ENCODE results near the gene RHOA. TPM values are rescaled to one million over a fixed set of nuclear protein-coding genes. Genes with fewer than 3 reads are reported as not detected.

The RHOA gene
- total and polyA plus RNA-seq, 4 donors: 367 to 580 (median 509) TPM

DNA sequence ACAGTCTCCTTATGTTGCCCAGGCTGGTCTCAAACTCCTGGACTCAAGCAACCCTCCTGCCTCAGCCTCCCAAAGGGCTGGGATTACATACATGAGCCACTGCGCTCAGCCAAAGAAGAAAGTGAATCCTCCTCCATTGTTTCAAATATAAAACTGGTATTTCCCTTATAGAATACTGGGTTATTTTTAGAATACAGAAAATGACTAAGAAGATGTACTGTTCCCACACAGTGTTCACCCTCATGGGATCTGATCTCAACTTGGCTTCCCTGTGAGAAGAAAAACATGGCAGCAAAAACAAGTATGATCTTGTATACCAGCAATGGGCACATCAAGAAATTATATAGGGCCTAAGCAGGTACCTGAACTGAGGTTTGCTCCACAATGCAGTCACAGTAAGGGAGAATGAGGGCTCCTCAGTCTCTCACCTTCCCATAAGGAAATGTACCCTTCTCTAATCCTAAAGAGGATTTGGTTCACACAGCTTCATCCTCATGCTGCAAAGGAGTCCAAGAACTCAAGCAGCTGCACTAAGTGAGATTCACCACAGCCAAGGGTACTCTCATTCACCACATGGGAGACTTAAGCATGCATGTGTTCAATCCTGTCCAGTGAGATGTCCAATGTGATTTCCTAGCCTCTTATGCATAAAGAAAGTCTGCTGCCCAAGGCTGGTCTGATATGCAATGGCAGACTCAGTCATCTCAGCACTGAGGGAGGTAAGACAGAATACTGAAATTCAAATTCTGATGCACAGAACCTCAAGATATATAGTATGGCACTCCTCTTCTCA lies 97.7 kb downstream of the RHOA start:
- ATAC-seq (ENCODE audit: low FRiP score): no peak
- Histone ChIP-seq H3K36me3 (ENCODE audit: control insufficient read depth in 1 of 2, insufficient read depth in 2 of 2, low read length in 1 of 2) (peaks cover 6 to 7% of the 10 kb centered on the region in 2 donors), H3K4me3 (ENCODE audit: low read length in 2 of 2) (no peak overlapping the region), H3K27me3 (ENCODE audit: control insufficient read depth in 1 of 2, insufficient read depth in 2 of 2, low read length in 1 of 2) (no peaks in the 10 kb centered on the region), H3K4me1 (ENCODE audit: control insufficient read depth in 1 of 2, insufficient read depth in 2 of 2, low read length in 2 of 2) (no peaks in the 10 kb centered on the region), H3K27ac (ENCODE audit: low read depth in 1 of 2, low read length in 2 of 2) (no peak overlapping the region), H3K9me3 (ENCODE audit: control insufficient read depth, low read length) (no peaks in the 10 kb centered on the region)
- 84 to 86% methylated on average over 1 of the region's 1 CpG for WGBS, 2 donors
- no peak for DNase-seq
- intact Hi-C loops (cut with DNase I): no loop called here

DNA sequence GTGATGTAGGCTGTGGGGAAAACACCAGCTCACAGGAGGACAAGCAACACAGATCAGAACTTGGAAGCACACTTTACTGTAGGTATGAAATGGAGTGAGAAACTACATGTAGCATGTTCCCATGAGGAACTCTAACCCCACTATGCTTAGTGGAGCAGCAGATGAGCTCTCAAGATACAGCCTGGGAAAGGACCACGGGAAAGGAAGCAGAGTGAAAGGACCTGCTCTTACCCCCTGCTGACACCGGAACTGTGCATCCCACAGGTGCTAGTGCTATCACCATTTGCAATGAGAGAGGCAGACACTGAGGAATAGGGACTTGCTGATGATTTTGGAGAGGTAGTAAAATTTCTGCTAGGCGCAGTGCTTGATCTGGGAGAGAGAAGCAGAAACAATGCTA lies 100.5 kb downstream of the RHOA start:
- 92% methylated on average over 3 of the region's 3 CpGs for WGBS, 2 donors
- Histone ChIP-seq H3K36me3 (ENCODE audit: control insufficient read depth in 1 of 2, insufficient read depth in 2 of 2, low read length in 1 of 2) (peaks cover 7% of the 10 kb centered on the region in 2 donors), H3K27ac (ENCODE audit: low read depth in 1 of 2, low read length in 2 of 2) (no peak overlapping the region), H3K4me3 (ENCODE audit: low read length in 2 of 2) (no peak overlapping the region), H3K9me3 (ENCODE audit: control insufficient read depth, low read length) (no peaks in the 10 kb centered on the region), H3K27me3 (ENCODE audit: control insufficient read depth in 1 of 2, insufficient read depth in 2 of 2, low read length in 1 of 2) (no peaks in the 10 kb centered on the region), H3K4me1 (ENCODE audit: control insufficient read depth in 1 of 2, insufficient read depth in 2 of 2, low read length in 2 of 2) (no peaks in the 10 kb centered on the region)
- intact Hi-C loops (cut with DNase I): no loop called here
- ATAC-seq (ENCODE audit: low FRiP score): no peak
- no peak for DNase-seq

DNA sequence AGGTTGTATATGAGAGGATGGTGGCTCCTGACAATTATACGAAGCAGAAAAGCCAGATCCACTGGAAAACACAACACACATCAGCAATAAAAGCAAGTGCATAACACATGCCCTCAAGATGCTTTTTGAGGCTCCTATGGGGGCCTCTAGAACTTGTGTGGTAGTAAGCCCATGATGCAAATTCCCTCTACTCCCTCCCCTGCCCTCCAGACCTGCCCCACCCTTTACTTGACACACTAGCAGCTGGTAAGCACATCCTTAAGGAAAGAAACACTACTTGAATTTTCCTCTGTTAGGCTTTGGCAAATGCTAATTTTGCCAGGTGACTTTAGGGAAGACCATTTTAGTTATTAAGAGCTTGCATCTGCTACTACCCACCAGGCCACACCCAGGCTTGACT lies 101.1 kb downstream of the RHOA start:
- Histone ChIP-seq H3K27me3 (ENCODE audit: control insufficient read depth in 1 of 2, insufficient read depth in 2 of 2, low read length in 1 of 2) (no peaks in the 10 kb centered on the region), H3K27ac (ENCODE audit: low read depth in 1 of 2, low read length in 2 of 2) (no peak overlapping the region), H3K4me1 (ENCODE audit: control insufficient read depth in 1 of 2, insufficient read depth in 2 of 2, low read length in 2 of 2) (no peaks in the 10 kb centered on the region), H3K9me3 (ENCODE audit: control insufficient read depth, low read length) (no peaks in the 10 kb centered on the region), H3K36me3 (ENCODE audit: control insufficient read depth in 1 of 2, insufficient read depth in 2 of 2, low read length in 1 of 2) (peaks cover 5 to 9% of the 10 kb centered on the region in 2 donors), H3K4me3 (ENCODE audit: low read length in 2 of 2) (no peak overlapping the region)
- no peak for ATAC-seq (ENCODE audit: low FRiP score)
- 93 to 100% methylated on average over 1 of the region's 1 CpG for WGBS, 2 donors
- intact Hi-C loops (cut with DNase I): no loop called here
- DNase-seq: no peak

Other genes with a start within 250 kb of the RHOA start
- 10 to 100 TPM; 13.2 to 16.6 TPM for gene CCDC71, start 245.6 kb downstream of the RHOA start, total RNA-seq
- gene CCDC71, start 245.6 kb downstream of the RHOA start, polyA plus RNA-seq: 10 to 100 TPM in 1 of 2 donors, 1 to 10 TPM in 1; 1.8 to 11.8 TPM
- 10 to 100 TPM; 27.0 to 40.2 TPM for gene KLHDC8B, start 240.4 kb downstream of the RHOA start, total RNA-seq
- 10 to 100 TPM; 16.0 to 31.3 TPM for gene KLHDC8B, start 240.4 kb downstream of the RHOA start, polyA plus RNA-seq
- 1 to 10 TPM; 4.3 to 5.9 TPM for gene C3orf62, start 134.7 kb downstream of the RHOA start, total RNA-seq
- gene C3orf62, start 134.7 kb downstream of the RHOA start, polyA plus RNA-seq: 1 to 10 TPM; 3.8 to 8.0 TPM
- gene USP4, start 71.9 kb downstream of the RHOA start, total RNA-seq: 10 to 100 TPM; 65.0 to 81.5 TPM
- 10 to 100 TPM; 18.3 to 60.5 TPM for gene USP4, start 71.9 kb downstream of the RHOA start, polyA plus RNA-seq
- gene GPX1, start 53.6 kb downstream of the RHOA start, total RNA-seq: 100 to 1,000 TPM; 174 to 209 TPM
- gene GPX1, start 53.6 kb downstream of the RHOA start, polyA plus RNA-seq: 100 to 1,000 TPM; 316 to 484 TPM
- 10 to 100 TPM; 23.8 to 27.2 TPM for gene TCTA, start 447 bp upstream of the RHOA start, total RNA-seq
- 10 to 100 TPM; 24.8 to 27.3 TPM for gene TCTA, start 447 bp upstream of the RHOA start, polyA plus RNA-seq
- 10 to 100 TPM in 1 of 2 donors, 1 to 10 TPM in 1; 3.6 to 11.3 TPM for gene AMT, start 10.5 kb upstream of the RHOA start, total RNA-seq
- 10 to 100 TPM; 12.6 to 70.8 TPM for gene AMT, start 10.5 kb upstream of the RHOA start, polyA plus RNA-seq
- gene NICN1, start 17.3 kb upstream of the RHOA start, total RNA-seq: 10 to 100 TPM; 10.7 to 25.6 TPM
- 10 to 100 TPM in 1 of 2 donors, 1 to 10 TPM in 1; 5.5 to 23.4 TPM for gene NICN1, start 17.3 kb upstream of the RHOA start, polyA plus RNA-seq
- gene DAG1, start 58.3 kb upstream of the RHOA start, total RNA-seq: 10 to 100 TPM; 70.3 to 87.4 TPM
- 10 to 100 TPM; 15.3 to 25.3 TPM for gene DAG1, start 58.3 kb upstream of the RHOA start, polyA plus RNA-seq
- gene BSN, start 142.5 kb upstream of the RHOA start, total RNA-seq: under 1 TPM; 0.42 to 0.75 TPM
- under 1 TPM in 1 of 2 donors, not detected in 1; 0.08 TPM for gene BSN, start 142.5 kb upstream of the RHOA start, polyA plus RNA-seq